ENCODE measurements around the gene ACTMAP. TPM values are rescaled to one million over a fixed set of nuclear protein-coding genes. Genes with fewer than 3 reads are reported as not detected.
"Not testable (repeated sequence)": the region's sequence is repeated elsewhere in the genome, so short reads cannot be mapped to it uniquely, and the experiment has no call there.

ACTMAP gene
- total RNA-seq, 5 donors from 2014 or later (not counting 1 experiment from before 2014, with no cell fraction given) = 4.7 to 8.3 (median 6.8) TPM

DNA sequence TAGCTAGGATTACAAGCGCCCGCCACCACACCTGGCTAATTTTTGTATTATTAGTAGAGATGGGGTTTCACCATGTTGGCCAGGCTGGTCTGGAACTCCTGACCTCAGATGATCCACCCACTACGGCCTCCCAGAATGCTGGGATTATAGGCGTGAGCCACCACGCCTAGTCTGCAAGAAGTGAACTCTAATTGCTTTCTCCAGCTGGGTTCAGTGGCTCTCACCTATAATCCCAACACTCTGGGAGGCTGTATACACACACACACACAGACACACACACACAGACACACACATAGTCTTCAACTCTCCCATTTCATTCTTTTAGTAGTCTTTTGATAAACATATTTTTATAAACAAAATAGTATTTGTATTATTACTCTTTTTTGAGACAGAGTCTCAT is 20.2 kb downstream of the ACTMAP start:
- POLR2A ChIA-PET; H3K4me1 ChIP-seq (ENCODE audit: control insufficient read depth in 1 of 2, extremely low read depth in 1 of 2, insufficient read depth in 2 of 2, low read length in 2 of 2); H3K4me3 Mint-ChIP-seq; H3K27ac ChIP-seq (ENCODE audit: low read length); H3K4me1 Mint-ChIP-seq; H3K4me3 ChIP-seq (ENCODE audit: control insufficient read depth in 1 of 2, extremely low read depth in 1 of 2, low read length in 1 of 2); H3K27ac Mint-ChIP-seq; H3K27me3 ChIP-seq (replicated peaks in 1 of 2; ENCODE audit: control insufficient read depth in 2 of 2, extremely low read depth in 1 of 2, insufficient read depth in 2 of 2, low read length in 1 of 2); DNase-seq; H3K9me3 Mint-ChIP-seq; ATAC-seq (replicated peaks in 1 of 4); H3K9me3 ChIP-seq; H3K27me3 Mint-ChIP-seq; CTCF ChIA-PET: not testable (repeated sequence)
- peaks cover 51% of the 10 kb centered on the region for H3K36me3 Mint-ChIP-seq
- WGBS (ENCODE audit: insufficient coverage) = 93% methylated on average over 3 of the region's 5 CpGs
- peaks cover 3 to 58% of the 10 kb centered on the region in 2 donors for H3K36me3 ChIP-seq (ENCODE audit: control insufficient read depth in 2 of 2, extremely low read depth in 1 of 2, insufficient read depth in 1 of 2, low read length in 1 of 2)

DNA sequence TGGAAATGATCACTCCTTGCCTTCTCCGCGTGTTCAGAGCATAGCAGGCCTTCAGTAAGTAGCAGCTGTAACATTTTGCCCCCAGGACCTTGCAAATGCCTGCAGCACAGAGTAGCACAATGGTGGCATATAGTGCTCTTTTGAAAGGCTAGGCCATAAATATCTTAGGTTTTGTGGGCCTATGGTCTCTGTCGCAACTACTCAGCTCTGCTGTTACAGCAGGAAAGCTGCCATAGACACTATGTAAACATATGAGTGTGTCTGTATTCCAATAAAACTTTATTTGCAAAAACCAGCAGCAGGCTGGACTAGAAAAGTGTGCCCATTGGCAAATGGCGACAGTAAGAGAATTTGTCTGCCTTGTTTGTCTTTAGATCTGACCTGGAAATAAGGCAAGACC is 24.0 kb downstream of the ACTMAP start:
- no peak for ATAC-seq (replicated peaks in 1 of 4)
- peaks cover 10 to 25% (median 20%) of the 10 kb centered on the region in 3 donors for H3K4me1 Mint-ChIP-seq
- no peak overlapping the region for H3K4me3 Mint-ChIP-seq
- ChIA-PET CTCF (no interaction called here), POLR2A (no interaction called here)
- DNase-seq = no peak
- no peaks in the 10 kb centered on the region for H3K9me3 Mint-ChIP-seq
- Histone ChIP-seq H3K4me3 (ENCODE audit: control insufficient read depth in 1 of 2, extremely low read depth in 1 of 2, low read length in 1 of 2) (no peak overlapping the region), H3K4me1 (ENCODE audit: control insufficient read depth in 1 of 2, extremely low read depth in 1 of 2, insufficient read depth in 2 of 2, low read length in 2 of 2) (peaks cover 0 to 3% of the 10 kb centered on the region in 2 experiments), H3K27ac (ENCODE audit: low read length) (no peak overlapping the region), H3K27me3 (replicated peaks in 1 of 2; ENCODE audit: control insufficient read depth in 2 of 2, extremely low read depth in 1 of 2, insufficient read depth in 2 of 2, low read length in 1 of 2) (no peaks in the 10 kb centered on the region), H3K36me3 (ENCODE audit: control insufficient read depth in 2 of 2, extremely low read depth in 1 of 2, insufficient read depth in 1 of 2, low read length in 1 of 2) (peaks cover 5 to 36% of the 10 kb centered on the region in 2 donors), H3K9me3 (no peaks in the 10 kb centered on the region)
- H3K27me3 Mint-ChIP-seq = no peaks in the 10 kb centered on the region
- H3K27ac Mint-ChIP-seq = no peak overlapping the region
- peaks cover 41% of the 10 kb centered on the region for H3K36me3 Mint-ChIP-seq
- WGBS (ENCODE audit: insufficient coverage) = 92% methylated on average over 2 of the region's 4 CpGs

DNA sequence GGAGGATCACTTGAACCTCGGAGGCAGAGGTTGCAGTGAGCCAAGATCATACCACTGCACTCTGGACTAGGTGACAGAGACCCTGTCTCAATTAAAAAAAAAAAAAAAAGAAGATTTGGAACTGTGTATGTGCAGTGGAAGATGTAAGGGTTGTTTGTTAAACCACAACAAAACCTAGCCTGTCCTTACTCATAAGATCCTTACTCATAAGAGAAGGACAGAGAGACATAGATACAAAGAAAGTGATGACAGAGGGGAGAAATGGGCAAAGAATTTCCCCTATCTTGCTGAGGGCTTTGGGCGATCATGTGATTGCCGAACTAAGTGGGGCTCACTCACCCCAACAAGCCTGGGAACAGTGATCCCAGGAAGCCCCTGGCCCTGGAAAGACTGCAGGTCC is 25.4 kb downstream of the ACTMAP start:
- POLR2A ChIA-PET = interaction anchor here in 1 of 2 donors (0.7 kb wide), 1 partner anchor 422 kb away, joined by 10 read pairs; no protein-coding TSS in a partner anchor

DNA sequence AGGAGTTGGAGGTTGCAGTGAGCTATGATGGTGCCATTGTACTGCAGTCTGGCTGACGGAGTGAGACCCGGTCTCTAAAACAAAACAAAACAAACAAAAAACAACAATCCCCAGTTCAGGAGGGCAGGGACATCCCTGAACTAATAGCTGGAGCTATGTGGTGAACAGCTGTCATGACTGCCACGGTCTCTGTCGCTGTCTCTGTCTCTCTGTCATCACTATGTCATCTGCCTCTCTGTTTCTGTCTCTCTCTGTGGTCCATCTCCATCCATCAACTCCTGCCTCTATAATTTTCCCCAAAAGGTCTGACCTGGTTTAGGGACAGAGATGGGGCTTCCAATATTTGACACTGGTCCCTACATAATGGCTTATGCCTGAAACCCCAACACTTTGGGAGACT is 26.0 kb downstream of the ACTMAP start:
- H3K36me3 Mint-ChIP-seq = peaks cover 43% of the 10 kb centered on the region
- CTCF ChIA-PET = interaction anchor here in 1 of 2 donors (0.8 kb wide), 1 partner anchor 54 kb away, joined by 5 read pairs; no protein-coding TSS in a partner anchor
- Histone ChIP-seq H3K4me1 (ENCODE audit: control insufficient read depth in 1 of 2, extremely low read depth in 1 of 2, insufficient read depth in 2 of 2, low read length in 2 of 2) (peaks cover 3 to 22% of the 10 kb centered on the region in 2 experiments), H3K27ac (ENCODE audit: low read length) (no peak overlapping the region), H3K4me3 (ENCODE audit: control insufficient read depth in 1 of 2, extremely low read depth in 1 of 2, low read length in 1 of 2) (no peak overlapping the region), H3K27me3 (replicated peaks in 1 of 2; ENCODE audit: control insufficient read depth in 2 of 2, extremely low read depth in 1 of 2, insufficient read depth in 2 of 2, low read length in 1 of 2) (no peaks in the 10 kb centered on the region), H3K9me3 (no peaks in the 10 kb centered on the region), H3K36me3 (ENCODE audit: control insufficient read depth in 2 of 2, extremely low read depth in 1 of 2, insufficient read depth in 1 of 2, low read length in 1 of 2) (peaks cover 5 to 24% of the 10 kb centered on the region in 2 donors)
- H3K27me3 Mint-ChIP-seq = no peaks in the 10 kb centered on the region
- DNase-seq (no peak), ATAC-seq (replicated peaks in 1 of 4) (no peak)
- 60% methylated on average over 2 of the region's 4 CpGs for WGBS (ENCODE audit: insufficient coverage)
- no peaks in the 10 kb centered on the region for H3K9me3 Mint-ChIP-seq
- no peak overlapping the region for H3K4me3 Mint-ChIP-seq
- H3K4me1 Mint-ChIP-seq = peaks cover 28 to 44% (median 39%) of the 10 kb centered on the region in 3 donors
- H3K27ac Mint-ChIP-seq = no peak overlapping the region
- POLR2A ChIA-PET = interaction anchor here in 1 of 2 donors (0.7 kb wide), 1 partner anchor 422 kb away, joined by 10 read pairs; no protein-coding TSS in a partner anchor

More for the DNA sequence above, 25.4 kb downstream of the ACTMAP start:
- H3K27ac Mint-ChIP-seq = no peak overlapping the region
- CTCF ChIA-PET = interaction anchor here in 1 of 2 donors (0.8 kb wide), 1 partner anchor 54 kb away, joined by 5 read pairs; no protein-coding TSS in a partner anchor
- DNase-seq (no peak), ATAC-seq (replicated peaks in 1 of 4) (no peak)
- no peak overlapping the region for H3K4me3 Mint-ChIP-seq
- no peaks in the 10 kb centered on the region for H3K9me3 Mint-ChIP-seq
- H3K4me1 Mint-ChIP-seq = peaks cover 23 to 39% (median 33%) of the 10 kb centered on the region in 3 donors
- WGBS (ENCODE audit: insufficient coverage) = 69% methylated on average over 2 of the region's 3 CpGs
- H3K36me3 ChIP-seq (ENCODE audit: control insufficient read depth in 2 of 2, extremely low read depth in 1 of 2, insufficient read depth in 1 of 2, low read length in 1 of 2) = peaks cover 5 to 24% of the 10 kb centered on the region in 2 donors
- peaks cover 43% of the 10 kb centered on the region for H3K36me3 Mint-ChIP-seq
- no peaks in the 10 kb centered on the region for H3K27me3 ChIP-seq (replicated peaks in 1 of 2; ENCODE audit: control insufficient read depth in 2 of 2, extremely low read depth in 1 of 2, insufficient read depth in 2 of 2, low read length in 1 of 2)
- H3K4me1 ChIP-seq (ENCODE audit: control insufficient read depth in 1 of 2, extremely low read depth in 1 of 2, insufficient read depth in 2 of 2, low read length in 2 of 2) = peaks cover 0 to 18% of the 10 kb centered on the region in 2 experiments
- H3K27me3 Mint-ChIP-seq = no peaks in the 10 kb centered on the region
- no peaks in the 10 kb centered on the region for H3K9me3 ChIP-seq
- no peak overlapping the region for H3K4me3 ChIP-seq (ENCODE audit: control insufficient read depth in 1 of 2, extremely low read depth in 1 of 2, low read length in 1 of 2)
- no peak overlapping the region for H3K27ac ChIP-seq (ENCODE audit: low read length)

DNA sequence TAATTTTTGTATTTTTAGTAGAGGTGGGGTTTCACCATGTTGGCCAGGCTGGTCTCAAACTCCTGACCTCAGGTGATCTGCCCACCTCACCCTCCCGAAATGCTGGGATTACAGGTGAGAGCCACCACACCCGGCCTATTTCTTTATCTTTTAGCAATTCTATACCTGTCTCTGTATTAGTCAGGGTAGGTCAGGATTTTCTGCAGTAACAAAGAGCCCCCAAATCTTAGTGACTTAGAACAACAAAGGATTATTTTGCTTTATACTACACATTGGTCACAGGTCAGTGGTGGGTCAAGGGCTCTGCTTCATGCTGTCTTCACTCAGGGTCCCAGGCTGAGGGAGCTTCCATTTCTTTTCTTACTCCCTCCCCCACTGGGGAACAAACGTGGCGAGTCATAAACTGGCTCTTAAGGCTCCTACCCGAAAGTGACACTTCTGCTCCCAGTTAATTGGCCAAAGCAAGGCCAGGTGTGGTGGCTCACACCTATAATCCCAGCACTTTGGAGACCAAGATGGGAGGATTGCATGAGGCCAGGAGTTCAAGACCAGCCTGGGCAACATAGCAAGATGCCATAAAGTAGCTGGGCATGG is 26.5 kb downstream of the ACTMAP start:
- Histone ChIP-seq H3K36me3 (ENCODE audit: control insufficient read depth in 2 of 2, extremely low read depth in 1 of 2, insufficient read depth in 1 of 2, low read length in 1 of 2) (peaks cover 5 to 21% of the 10 kb centered on the region in 2 donors), H3K27ac (ENCODE audit: low read length) (no peak overlapping the region), H3K9me3 (no peaks in the 10 kb centered on the region), H3K27me3 (replicated peaks in 1 of 2; ENCODE audit: control insufficient read depth in 2 of 2, extremely low read depth in 1 of 2, insufficient read depth in 2 of 2, low read length in 1 of 2) (no peaks in the 10 kb centered on the region), H3K4me3 (ENCODE audit: control insufficient read depth in 1 of 2, extremely low read depth in 1 of 2, low read length in 1 of 2) (no peak overlapping the region), H3K4me1 (ENCODE audit: control insufficient read depth in 1 of 2, extremely low read depth in 1 of 2, insufficient read depth in 2 of 2, low read length in 2 of 2) (peaks cover 3 to 27% of the 10 kb centered on the region in 2 experiments)
- Mint-ChIP-seq H3K36me3 (peaks cover 40% of the 10 kb centered on the region), H3K27me3 (no peaks in the 10 kb centered on the region), H3K4me1 (peaks cover 33 to 50% (median 44%) of the 10 kb centered on the region in 3 donors), H3K27ac (no peak overlapping the region), H3K9me3 (no peaks in the 10 kb centered on the region), H3K4me3 (no peak overlapping the region)
- ChIA-PET POLR2A (no interaction called here), CTCF (no interaction called here)
- no peak for ATAC-seq (replicated peaks in 1 of 4)
- no peak for DNase-seq
- no CpG with 5 or more reads among the region's 5 CpGs for WGBS (ENCODE audit: insufficient coverage)

DNA sequence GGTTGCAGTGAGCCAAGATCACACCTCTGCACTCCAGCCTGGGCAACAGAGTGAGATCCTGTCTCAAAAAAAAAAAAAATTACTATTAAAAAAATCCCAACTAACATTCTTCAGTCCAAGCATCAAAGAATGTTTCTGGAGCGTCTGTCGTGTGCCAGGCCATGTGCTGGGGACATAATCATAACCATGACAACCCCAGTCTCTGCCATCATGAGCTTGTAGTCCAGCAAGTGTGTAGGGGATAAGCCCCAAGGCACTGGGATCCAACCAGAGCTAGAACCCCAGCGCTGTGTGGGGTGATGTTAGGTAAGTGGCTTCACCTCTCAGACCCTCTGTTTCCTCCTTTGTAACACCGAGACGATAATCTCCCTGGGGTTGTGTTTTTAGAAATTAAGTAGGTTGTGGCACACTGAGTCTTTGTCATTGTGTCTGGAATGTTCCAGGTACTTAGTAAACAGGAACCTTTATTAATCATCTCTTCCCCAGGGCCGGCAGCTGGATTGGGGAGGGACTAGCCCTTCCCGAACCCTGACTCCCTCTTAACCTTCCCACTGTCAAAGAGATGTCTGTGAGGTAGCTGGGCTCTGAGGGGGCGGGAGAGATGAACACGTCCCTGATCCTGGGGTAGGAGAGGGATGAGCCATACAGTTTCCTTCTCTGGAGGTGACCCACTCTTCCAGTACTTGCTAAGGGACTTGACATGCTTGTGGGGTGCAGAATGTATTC is 28.2 kb downstream of the ACTMAP start:
- Histone ChIP-seq H3K27ac (ENCODE audit: low read length) (no peak overlapping the region), H3K27me3 (replicated peaks in 1 of 2; ENCODE audit: control insufficient read depth in 2 of 2, extremely low read depth in 1 of 2, insufficient read depth in 2 of 2, low read length in 1 of 2) (no peaks in the 10 kb centered on the region), H3K4me3 (ENCODE audit: control insufficient read depth in 1 of 2, extremely low read depth in 1 of 2, low read length in 1 of 2) (no peak overlapping the region), H3K36me3 (ENCODE audit: control insufficient read depth in 2 of 2, extremely low read depth in 1 of 2, insufficient read depth in 1 of 2, low read length in 1 of 2) (peaks cover 5 to 14% of the 10 kb centered on the region in 2 donors), H3K9me3 (no peaks in the 10 kb centered on the region), H3K4me1 (ENCODE audit: control insufficient read depth in 1 of 2, extremely low read depth in 1 of 2, insufficient read depth in 2 of 2, low read length in 2 of 2) (peaks cover 16 to 44% of the 10 kb centered on the region in 2 experiments)
- no CpG with 5 or more reads among the region's 9 CpGs for WGBS (ENCODE audit: insufficient coverage)
- no peak overlapping the region for H3K4me3 Mint-ChIP-seq
- DNase-seq = no peak
- H3K27me3 Mint-ChIP-seq = no peaks in the 10 kb centered on the region
- no peak overlapping the region for H3K27ac Mint-ChIP-seq
- POLR2A ChIA-PET = no interaction called here
- ATAC-seq (replicated peaks in 1 of 4) = no peak
- no peaks in the 10 kb centered on the region for H3K9me3 Mint-ChIP-seq
- peaks cover 45 to 59% (median 57%) of the 10 kb centered on the region in 3 donors for H3K4me1 Mint-ChIP-seq
- H3K36me3 Mint-ChIP-seq = peaks cover 31% of the 10 kb centered on the region
- CTCF ChIA-PET = interaction anchor here in 1 of 2 donors (0.5 to 1.3 kb wide), 2 partner anchors 56 to 633 kb away, joined by 3 read pairs; partner anchors contain the start of gene RAB4B

Data from T-cell (primary cell).